Heart left ventricle (tissue), 16 donors: Measurements from ENCODE around the gene SLX4IP. TPM values are rescaled to one million over a fixed set of nuclear protein-coding genes. Genes with fewer than 3 reads are reported as not detected.

Source experiments
- ATAC-seq, 4 donors: fragments of 200-7000 bp; cut with Tn5 transposase; one replicate each; pipeline ENCODE4 v1.9.1; 2020 to 2022; ENCODE audit warnings: moderate library complexity in 4 of 4, mild to moderate bottlenecking in 3 of 4, moderate number of reproducible peaks in 1 of 4
- DNase-seq, 5 donors: peaks; one replicate each; pipeline ENCODE4 v3.0.0-alpha.2; 2020
- H3K27ac ChIP-seq, 12 donors: fragments of 200-600 bp; sonication (generic) in 4 of 12; one replicate each; pipeline versions ENCODE4 v1.5.0 to v1.8.0; 2016 to 2022; ENCODE audit warnings: mild to moderate bottlenecking in 2 of 12
- H3K27me3 ChIP-seq, 9 donors: fragments of 200-600 bp; sonication (generic) in 2 of 9; one replicate each; pipeline versions ENCODE4 v1.5.1 to v1.8.0; 2016 to 2022; ENCODE audit warnings: mild to moderate bottlenecking in 3 of 9
- H3K36me3 ChIP-seq, 9 donors: fragments of 200-600 bp; sonication (generic) in 2 of 9; one replicate each; pipeline versions ENCODE4 v1.5.0 to v1.8.0; 2018 to 2022; ENCODE audit warnings: mild to moderate bottlenecking in 2 of 9
- H3K4me1 ChIP-seq, 12 donors: fragments of 200-600 bp; sonication (generic) in 4 of 12; one replicate each; pipeline versions ENCODE4 v1.5.0 to v1.8.0; 2016 to 2022; ENCODE audit warnings: mild to moderate bottlenecking in 3 of 12
- H3K4me3 ChIP-seq, 12 donors: fragments of 200-600 bp; sonication (generic) in 4 of 12; one replicate each; pipeline versions ENCODE4 v1.5.0 to v1.8.0; 2017 to 2022; ENCODE audit warnings: mild to moderate bottlenecking in 9 of 12, moderate library complexity in 4 of 12
- H3K9me3 ChIP-seq, 12 donors: fragments of 200-600 bp; sonication (generic) in 4 of 12; one replicate each; pipeline versions ENCODE4 v1.5.0 to v1.8.0; 2016 to 2022; ENCODE audit warnings: mild to moderate bottlenecking in 1 of 12
- POLR2A ChIP-seq, 2 donors: fragments of 450-650 bp; IDR thresholded peaks; one replicate each; pipeline ENCODE4 v1.6.1; 2017; ENCODE audit warnings: antibody characterized with exemption in 2 of 2, mild to moderate bottlenecking in 2 of 2, moderate library complexity in 2 of 2
- WGBS, 4 donors: extraction: QIAGEN DNeasy Blood & Tissue Kit in 2 of 4; methylation state at CpG; one replicate each; pipeline versions ENCODE4 v1.1.5 to v1.1.7; 2013 to 2018; 5-methylcytosine and 5-hydroxymethylcytosine counted together
- intact Hi-C, 10 donors: fragments of 100-400 bp; cut with DNase I; formaldehyde crosslinking; loops; one replicate each; pipeline versions ENCODE4 v1.11.1 to v1.14.2; 2022
- polyA plus RNA-seq, 2 donors: library from polyadenylated mRNA; stranded (reverse); fragments of 200-250 nt; gene quantifications; one replicate each; pipeline ENCODE4 v1.2.3, GENCODE V29; 2013
- total RNA-seq, 9 donors: library from RNA; depleted of rRNA in 2 of 9; stranded (reverse); fragments of >200 nt in 2 of 9; fragmentation: NEBNext Ultra II Directional in 3 of 9; extraction: Animal tissue kit (Norgen Biotek cat#: 25700) in 3 of 9; gene quantifications; one replicate each; pipeline versions ENCODE4 v1.1.0 to v1.2.4, GENCODE V29; 2016 to 2023
- TF ChIP-seq, protein P1 (sequence below), 12 donors: fragments of 200-600 bp; sonication (generic) in 4 of 12; IDR thresholded peaks; one replicate each; pipeline versions ENCODE4 v1.5.0 to v1.8.0; 2018 to 2022; ENCODE audit warnings: antibody characterized with exemption in 12 of 12, mild to moderate bottlenecking in 5 of 12
- donor health status: ischemic (EF 13 %, LVEDD 7.1; RV severe dilation, severe dysfunction).
- donor health status: healthy with polysubstance abuse.
- donor health status: DM: no; HTN: yes; CAD: no.
- donor health status: DM: no; HTN: no; CAD: no.
- donor health status: ischemic (EF 25% LVEDD 6.9; RV normal size, moderate dysfunction).
- donor health status: ischemic (EF 25% LVEDD 5.7; RV mildly dilated, moderate dysfunction).
- donor health status: healthy.
- donor health status: DM: yes; HTN: yes; CAD: no.
- donor health status: ischemic (EF 35%, LVEDD 5.7; RV mildly dilated, moderate dysfunction).
- donor health status: nonischemic (EF 11% LVEDD 7.7; RV severe dilation, severe dysfunction).
- donor health status: DM: yes; HTN: yes; CAD: no.
- donor health status: PGD.
- donor health status: ischemic (EF 29% LVEDD 5.4; RV normal size, mild dysfunction).
- donor health status: nonischemic (EF 23%, LVEDD 6.1; RV moderate dilation, normal function).

SLX4IP gene
- total and polyA plus RNA-seq, 11 donors = 1.1 to 4.3 (median 2.4) TPM

DNA sequence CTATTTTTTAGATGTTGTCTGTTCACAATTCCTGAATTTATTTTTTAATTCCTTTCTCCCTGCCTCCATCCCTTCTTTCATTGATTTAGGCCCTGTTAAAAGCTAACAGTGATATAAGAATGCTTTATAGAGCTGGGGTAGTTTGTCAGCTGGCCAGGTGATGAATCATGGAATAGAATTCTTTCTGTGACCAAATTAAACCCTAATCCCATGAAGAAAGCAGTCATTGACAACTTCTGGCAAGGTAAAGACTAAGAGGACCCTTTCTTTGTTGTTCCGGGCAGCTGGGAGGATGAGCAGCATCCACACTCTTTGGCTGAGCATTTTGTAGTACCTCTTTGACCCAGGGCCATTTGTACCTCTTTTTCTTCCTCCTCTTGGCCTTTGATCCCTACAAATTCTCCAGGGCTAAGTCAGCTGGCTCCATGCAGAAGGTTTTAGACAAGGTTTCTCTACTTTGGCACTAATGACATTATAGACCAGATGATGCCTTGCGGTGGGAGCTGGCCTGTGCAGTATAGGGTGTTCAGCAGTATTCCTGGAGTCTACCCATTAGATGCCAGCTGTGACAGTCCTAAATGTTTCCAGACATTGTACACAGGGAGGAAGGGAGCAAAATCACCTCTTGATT is 102.9 kb downstream of the SLX4IP start:
- TF ChIP-seq, protein P1, sequence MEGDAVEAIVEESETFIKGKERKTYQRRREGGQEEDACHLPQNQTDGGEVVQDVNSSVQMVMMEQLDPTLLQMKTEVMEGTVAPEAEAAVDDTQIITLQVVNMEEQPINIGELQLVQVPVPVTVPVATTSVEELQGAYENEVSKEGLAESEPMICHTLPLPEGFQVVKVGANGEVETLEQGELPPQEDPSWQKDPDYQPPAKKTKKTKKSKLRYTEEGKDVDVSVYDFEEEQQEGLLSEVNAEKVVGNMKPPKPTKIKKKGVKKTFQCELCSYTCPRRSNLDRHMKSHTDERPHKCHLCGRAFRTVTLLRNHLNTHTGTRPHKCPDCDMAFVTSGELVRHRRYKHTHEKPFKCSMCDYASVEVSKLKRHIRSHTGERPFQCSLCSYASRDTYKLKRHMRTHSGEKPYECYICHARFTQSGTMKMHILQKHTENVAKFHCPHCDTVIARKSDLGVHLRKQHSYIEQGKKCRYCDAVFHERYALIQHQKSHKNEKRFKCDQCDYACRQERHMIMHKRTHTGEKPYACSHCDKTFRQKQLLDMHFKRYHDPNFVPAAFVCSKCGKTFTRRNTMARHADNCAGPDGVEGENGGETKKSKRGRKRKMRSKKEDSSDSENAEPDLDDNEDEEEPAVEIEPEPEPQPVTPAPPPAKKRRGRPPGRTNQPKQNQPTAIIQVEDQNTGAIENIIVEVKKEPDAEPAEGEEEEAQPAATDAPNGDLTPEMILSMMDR (IDR thresholded peaks at IDR 0.05) = no peak
- no peak for TF ChIP-seq POLR2A (IDR thresholded peaks at IDR 0.05)
- Histone ChIP-seq H3K27me3 (no peaks in the 10 kb centered on the region), H3K9me3 (no peaks in the 10 kb centered on the region), H3K36me3 (no peaks in the 10 kb centered on the region), H3K4me1 (peaks cover 0 to 22% (median 5%) of the 10 kb centered on the region in 12 donors), H3K27ac (no peak overlapping the region), H3K4me3 (no peak overlapping the region)
- DNase-seq (no peak), ATAC-seq (no peak)
- intact Hi-C loops = loop anchor here in 1 of 10 donors (10.0 kb wide), 1 partner anchor 63 kb away; no protein-coding TSS in a partner anchor
- 95 to 98% (median 97%) methylated on average over 2 of the region's 2 CpGs for WGBS, 4 donors

DNA sequence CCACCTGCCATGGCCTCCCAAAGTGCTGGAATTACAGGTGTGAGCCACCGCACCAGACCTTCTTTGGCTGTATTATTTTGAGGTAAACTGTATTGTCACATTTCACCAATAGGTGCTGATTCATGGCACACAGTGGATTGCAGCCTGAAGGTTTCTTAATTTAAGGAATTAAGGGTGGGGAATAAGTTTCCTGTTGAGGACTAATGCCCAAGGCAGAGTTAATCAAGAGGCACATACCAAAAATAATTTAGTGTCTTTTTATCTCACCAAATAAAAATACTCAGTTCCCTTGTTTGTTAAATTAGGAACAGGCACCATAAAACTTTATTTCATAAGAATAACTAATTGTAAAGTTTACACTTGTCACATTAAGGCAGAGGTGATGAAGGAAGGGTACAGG is 103.7 kb downstream of the SLX4IP start:
- H3K4me3 ChIP-seq = no peak overlapping the region
- H3K4me1 ChIP-seq = peaks cover 0 to 22% (median 5%) of the 10 kb centered on the region in 12 donors
- WGBS, 4 donors = 0 to 46% (median 0%) methylated on average over 1 of the region's 1 CpG
- ATAC-seq = no peak
- no peaks in the 10 kb centered on the region for H3K36me3 ChIP-seq
- no peak for DNase-seq
- intact Hi-C loops = loop anchor here in 1 of 10 donors (10.0 kb wide), 1 partner anchor 64 kb away; no protein-coding TSS in a partner anchor
- no peaks in the 10 kb centered on the region for H3K27me3 ChIP-seq
- no peak overlapping the region for H3K27ac ChIP-seq
- H3K9me3 ChIP-seq = no peaks in the 10 kb centered on the region
- TF ChIP-seq, protein P1 (IDR thresholded peaks at IDR 0.05) = no peak
- TF ChIP-seq POLR2A (IDR thresholded peaks at IDR 0.05) = no peak

- TF ChIP-seq, protein P1 (IDR thresholded peaks at IDR 0.05) = no peak
- TF ChIP-seq POLR2A (IDR thresholded peaks at IDR 0.05) = no peak
- ATAC-seq (no peak), DNase-seq (no peak)
- Histone ChIP-seq H3K4me1 (peaks cover 0 to 22% (median 5%) of the 10 kb centered on the region in 12 donors), H3K27me3 (no peaks in the 10 kb centered on the region), H3K27ac (peak overlapping the region in 3 of 12 donors; percentile 5 to 79 (median 24)), H3K4me3 (no peak overlapping the region), H3K36me3 (no peaks in the 10 kb centered on the region), H3K9me3 (no peaks in the 10 kb centered on the region)
- intact Hi-C loops = loop anchor here in 2 of 10 donors (5.0 to 10.0 kb wide), 3 partner anchors 65 to 1005 kb away; no protein-coding TSS in a partner anchor
- 91 to 94% (median 93%) methylated on average over 7 of the region's 7 CpGs for WGBS, 4 donors
These were observed 104.9 kb downstream of the SLX4IP start for GRCh38 chr20:10539818-10540553.
